HEK293 (cell line): ENCODE results near the gene OR1N2.
"Not testable (repeated sequence)": the region's sequence is repeated elsewhere in the genome, so short reads cannot be mapped to it uniquely, and the experiment has no call there.

Experiments
- CTCF ChIA-PET: fragments of 350-600 bp; formaldehyde crosslinking; extraction: SDS; loops from one replicate; lab custom pipeline; 2021; ENCODE audit warnings: antibody characterized with exemption; lab: Yijun Ruan, JAX
- POLR2A ChIA-PET: fragments of 300-600 bp; formaldehyde crosslinking; extraction: SDS; loops from one replicate; lab custom pipeline; 2020; ENCODE audit warnings: antibody characterized with exemption, inconsistent platforms; lab: Yijun Ruan, JAX
- H3K27ac ChIP-seq: fragments of 200-500 bp; sonication (Bioruptor generic); 2 replicates; pipeline ENCODE4 v1.5.1; 2014; ENCODE audit warnings: low read depth, low read length, control low read depth, inconsistent platforms; ENCODE audit errors: extremely low read depth
- H3K36me3 ChIP-seq, 2 experiments: fragments of 200-500 bp in 1 of 2; sonication (Bioruptor generic) in 1 of 2; 1 replicate in 1 of 2; 2 replicates in 1 of 2; pipeline ENCODE4 v1.5.1; 2014 to 2017; ENCODE audit warnings: inconsistent platforms in 2 of 2, low read length in 2 of 2; ENCODE audit not compliant: control insufficient read depth in 2 of 2, insufficient read depth in 1 of 2
- H3K4me1 ChIP-seq: fragments of 200-500 bp; sonication (Bioruptor generic); 2 replicates; pipeline ENCODE4 v1.5.1; 2014; ENCODE audit warnings: mild to moderate bottlenecking, low read length, inconsistent platforms; ENCODE audit not compliant: control insufficient read depth, insufficient read depth
- H3K4me3 ChIP-seq: 2 replicates; pipeline ENCODE4 v1.5.1; 2011; ENCODE audit warnings: low read depth, mild to moderate bottlenecking, control low read depth, low read length, moderate library complexity
- H3K9me3 ChIP-seq: fragments of 200-500 bp; sonication (Bioruptor generic); 2 replicates; pipeline ENCODE4 v1.5.1; 2014; ENCODE audit warnings: low read depth, low read length, inconsistent platforms; ENCODE audit not compliant: control insufficient read depth, insufficient read depth
- GLIS1 ChIP-seq: fragments of 450-650 bp; formaldehyde crosslinking; IDR thresholded peaks from 2 replicates; pipeline ENCODE4 v1.5.1; 2016; ENCODE audit warnings: missing biosample characterization, missing genetic modification characterization
- KLF1 ChIP-seq: fragments of 450-650 bp; formaldehyde crosslinking; IDR thresholded peaks from 2 replicates; pipeline ENCODE4 v1.5.1; 2016; ENCODE audit warnings: missing biosample characterization, missing genetic modification characterization
- PRDM1 ChIP-seq: fragments of 450-650 bp; formaldehyde crosslinking; IDR thresholded peaks from 2 replicates; pipeline ENCODE4; 2016; ENCODE audit warnings: missing biosample characterization, missing genetic modification characterization
- RBAK ChIP-seq: fragments of 450-650 bp; formaldehyde crosslinking; IDR thresholded peaks from 2 replicates; pipeline ENCODE4 v1.5.1; 2016; ENCODE audit warnings: missing biosample characterization, missing genetic modification characterization
- TRIM28 ChIP-seq: IDR thresholded peaks from 2 replicates; pipeline ENCODE4 v1.6.1; 2011; ENCODE audit warnings: low read length, control low read depth, borderline replicate concordance
- WT1 ChIP-seq: fragments of 450-650 bp; formaldehyde crosslinking; IDR thresholded peaks from 2 replicates; pipeline ENCODE4 v1.5.1; 2016; ENCODE audit warnings: missing biosample characterization, missing genetic modification characterization
- ZBTB17 ChIP-seq: fragments of 450-650 bp; formaldehyde crosslinking; IDR thresholded peaks from 2 replicates; pipeline ENCODE4 v1.5.1; 2016; ENCODE audit warnings: missing biosample characterization, missing genetic modification characterization
- ZBTB7A ChIP-seq: fragments of 450-650 bp; formaldehyde crosslinking; IDR thresholded peaks from 2 replicates; pipeline ENCODE4 v1.5.1; 2016; ENCODE audit warnings: low read depth, missing biosample characterization, missing genetic modification characterization
- ZNF133 ChIP-seq: fragments of 450-650 bp; formaldehyde crosslinking; IDR thresholded peaks from 2 replicates; pipeline ENCODE4 v1.5.1; 2016; ENCODE audit warnings: missing biosample characterization, missing genetic modification characterization
- ZNF175 ChIP-seq: fragments of 450-650 bp; formaldehyde crosslinking; IDR thresholded peaks from 2 replicates; pipeline ENCODE4 v1.5.1; 2016; ENCODE audit warnings: missing biosample characterization, missing genetic modification characterization
- ZNF214 ChIP-seq: fragments of 450-650 bp; formaldehyde crosslinking; IDR thresholded peaks from 2 replicates; pipeline ENCODE4 v1.5.1; 2017; ENCODE audit warnings: missing biosample characterization, mild to moderate bottlenecking, missing genetic modification characterization, borderline replicate concordance
- ZNF274 ChIP-seq, 2 experiments: fragments of 200-500 bp in 1 of 2; fragments of 450-650 bp in 1 of 2; sonication (Bioruptor generic) in 1 of 2; formaldehyde crosslinking in 1 of 2; IDR thresholded peaks; 2 replicates each; pipeline versions ENCODE4 v1.5.1 to v1.6.1; 2014 to 2016; ENCODE audit warnings: borderline replicate concordance in 1 of 2, inconsistent platforms in 1 of 2, low read length in 1 of 2, missing biosample characterization in 1 of 2, missing genetic modification characterization in 1 of 2
- ZNF335 ChIP-seq: fragments of 450-650 bp; formaldehyde crosslinking; conservative IDR thresholded peaks from 2 replicates; pipeline ENCODE4 v1.5.1; 2016; ENCODE audit warnings: missing biosample characterization, missing genetic modification characterization
- ZNF354C ChIP-seq: fragments of 450-650 bp; formaldehyde crosslinking; IDR thresholded peaks from 2 replicates; pipeline ENCODE4 v1.5.1; 2016; ENCODE audit warnings: missing biosample characterization, missing genetic modification characterization, low read depth, borderline replicate concordance
- ZNF404 ChIP-seq: fragments of 450-650 bp; formaldehyde crosslinking; IDR thresholded peaks from 2 replicates; pipeline ENCODE4 v1.5.1; 2017; ENCODE audit warnings: missing biosample characterization, missing genetic modification characterization
- ZNF473 ChIP-seq: fragments of 450-650 bp; formaldehyde crosslinking; IDR thresholded peaks from 2 replicates; pipeline ENCODE4 v1.5.1; 2017; ENCODE audit warnings: missing biosample characterization, missing genetic modification characterization
- ZNF521 ChIP-seq: fragments of 450-650 bp; formaldehyde crosslinking; IDR thresholded peaks from 2 replicates; pipeline ENCODE4 v1.5.1; 2017; ENCODE audit warnings: missing biosample characterization, mild to moderate bottlenecking, missing genetic modification characterization
- ZNF529 ChIP-seq: fragments of 450-650 bp; formaldehyde crosslinking; IDR thresholded peaks from 2 replicates; pipeline ENCODE4 v1.5.1; 2017; ENCODE audit warnings: missing genetic modification characterization, missing biosample characterization; ENCODE audit not compliant: insufficient replicate concordance
- ZNF558 ChIP-seq: fragments of 450-650 bp; formaldehyde crosslinking; IDR thresholded peaks from 2 replicates; pipeline ENCODE4 v1.5.1; 2016; ENCODE audit warnings: missing biosample characterization, missing genetic modification characterization
- ZNF600 ChIP-seq: fragments of 450-650 bp; formaldehyde crosslinking; IDR thresholded peaks from 2 replicates; pipeline ENCODE4 v1.5.1; 2016; ENCODE audit warnings: missing biosample characterization, missing genetic modification characterization
- ZNF747 ChIP-seq: fragments of 450-650 bp; formaldehyde crosslinking; IDR thresholded peaks from 2 replicates; pipeline ENCODE4 v1.5.1; 2016; ENCODE audit warnings: missing biosample characterization, missing genetic modification characterization
- ZNF768 ChIP-seq: fragments of 450-650 bp; formaldehyde crosslinking; IDR thresholded peaks from 2 replicates; pipeline ENCODE4 v1.5.1; 2018; ENCODE audit warnings: missing biosample characterization, mild to moderate bottlenecking, missing genetic modification characterization
- TF ChIP-seq, protein P1 (sequence below): fragments of 450-650 bp; formaldehyde crosslinking; IDR thresholded peaks from 2 replicates; pipeline ENCODE4 v1.5.1; 2017; ENCODE audit warnings: missing biosample characterization, missing genetic modification characterization
- TF ChIP-seq, protein P2 (sequence below): fragments of 450-650 bp; formaldehyde crosslinking; IDR thresholded peaks from 2 replicates; pipeline ENCODE4 v1.5.1; 2016; ENCODE audit warnings: missing biosample characterization, missing genetic modification characterization
- TF ChIP-seq, protein P3 (sequence below): fragments of 450-650 bp; formaldehyde crosslinking; IDR thresholded peaks from 2 replicates; pipeline ENCODE4 v1.5.1; 2016; ENCODE audit warnings: missing biosample characterization, missing genetic modification characterization
- TF ChIP-seq, protein P4 (sequence below): fragments of 450-650 bp; formaldehyde crosslinking; IDR thresholded peaks from 2 replicates; pipeline ENCODE4 v1.5.1; 2016; ENCODE audit warnings: missing biosample characterization, missing genetic modification characterization, low read depth

The OR1N2 gene

GRCh38 chr9:122527193-122527592 lies 25.7 kb upstream of the OR1N2 start, which contains the start of gene OR1N1:
Gene OR1N1 (minus strand): TSS chr9:122527293. CDS start chr9:122527293, 0 bp downstream.
- H3K36me3 ChIP-seq: no peaks in the 10 kb centered on the region
- no peak within 1 kb of the TSS for H3K4me3 ChIP-seq
- ChIA-PET CTCF (no interaction called here), POLR2A (no interaction called here)
- no peaks in the 10 kb centered on the region for H3K9me3 ChIP-seq
- TF ChIP-seq ZNF133 (tag by site-specific recombination) (no peak), PRDM1 (tag by site-specific recombination) (no peak), GLIS1 (no peak), ZNF521 (tag by site-specific recombination) (no peak), TRIM28 (no peak), WT1 (tag by site-specific recombination) (no peak), ZNF529 (tag by site-specific recombination) (no peak), ZNF747 (tag by site-specific recombination) (no peak), ZNF768 (tag by site-specific recombination) (no peak), ZNF558 (tag by site-specific recombination) (no peak), ZNF175 (tag by site-specific recombination) (no peak), ZNF404 (tag by site-specific recombination) (no peak), KLF1 (tag by site-specific recombination) (no peak), ZNF354C (tag by site-specific recombination) (no peak), ZNF473 (tag by site-specific recombination) (no peak)
- TF ChIP-seq, protein P1, sequence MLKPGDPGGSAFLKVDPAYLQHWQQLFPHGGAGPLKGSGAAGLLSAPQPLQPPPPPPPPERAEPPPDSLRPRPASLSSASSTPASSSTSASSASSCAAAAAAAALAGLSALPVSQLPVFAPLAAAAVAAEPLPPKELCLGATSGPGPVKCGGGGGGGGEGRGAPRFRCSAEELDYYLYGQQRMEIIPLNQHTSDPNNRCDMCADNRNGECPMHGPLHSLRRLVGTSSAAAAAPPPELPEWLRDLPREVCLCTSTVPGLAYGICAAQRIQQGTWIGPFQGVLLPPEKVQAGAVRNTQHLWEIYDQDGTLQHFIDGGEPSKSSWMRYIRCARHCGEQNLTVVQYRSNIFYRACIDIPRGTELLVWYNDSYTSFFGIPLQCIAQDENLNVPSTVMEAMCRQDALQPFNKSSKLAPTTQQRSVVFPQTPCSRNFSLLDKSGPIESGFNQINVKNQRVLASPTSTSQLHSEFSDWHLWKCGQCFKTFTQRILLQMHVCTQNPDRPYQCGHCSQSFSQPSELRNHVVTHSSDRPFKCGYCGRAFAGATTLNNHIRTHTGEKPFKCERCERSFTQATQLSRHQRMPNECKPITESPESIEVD (tag by site-specific recombination): no peak
- TF ChIP-seq, protein P2, sequence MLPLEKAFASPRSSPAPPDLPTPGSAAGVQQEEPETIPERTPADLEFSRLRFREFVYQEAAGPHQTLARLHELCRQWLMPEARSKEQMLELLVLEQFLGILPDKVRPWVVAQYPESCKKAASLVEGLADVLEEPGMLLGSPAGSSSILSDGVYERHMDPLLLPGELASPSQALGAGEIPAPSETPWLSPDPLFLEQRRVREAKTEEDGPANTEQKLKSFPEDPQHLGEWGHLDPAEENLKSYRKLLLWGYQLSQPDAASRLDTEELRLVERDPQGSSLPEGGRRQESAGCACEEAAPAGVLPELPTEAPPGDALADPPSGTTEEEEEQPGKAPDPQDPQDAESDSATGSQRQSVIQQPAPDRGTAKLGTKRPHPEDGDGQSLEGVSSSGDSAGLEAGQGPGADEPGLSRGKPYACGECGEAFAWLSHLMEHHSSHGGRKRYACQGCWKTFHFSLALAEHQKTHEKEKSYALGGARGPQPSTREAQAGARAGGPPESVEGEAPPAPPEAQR (tag by site-specific recombination): no peak
- TF ChIP-seq, protein P3, sequence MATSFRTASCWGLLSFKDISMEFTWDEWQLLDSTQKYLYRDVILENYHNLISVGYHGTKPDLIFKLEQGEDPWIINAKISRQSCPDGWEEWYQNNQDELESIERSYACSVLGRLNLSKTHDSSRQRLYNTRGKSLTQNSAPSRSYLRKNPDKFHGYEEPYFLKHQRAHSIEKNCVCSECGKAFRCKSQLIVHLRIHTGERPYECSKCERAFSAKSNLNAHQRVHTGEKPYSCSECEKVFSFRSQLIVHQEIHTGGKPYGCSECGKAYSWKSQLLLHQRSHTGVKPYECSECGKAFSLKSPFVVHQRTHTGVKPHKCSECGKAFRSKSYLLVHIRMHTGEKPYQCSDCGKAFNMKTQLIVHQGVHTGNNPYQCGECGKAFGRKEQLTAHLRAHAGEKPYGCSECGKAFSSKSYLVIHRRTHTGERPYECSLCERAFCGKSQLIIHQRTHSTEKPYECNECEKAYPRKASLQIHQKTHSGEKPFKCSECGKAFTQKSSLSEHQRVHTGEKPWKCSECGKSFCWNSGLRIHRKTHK (tag by site-specific recombination): no peak
- no peaks in the 10 kb centered on the region for H3K4me1 ChIP-seq
- H3K27ac ChIP-seq: no peak within 1 kb of the TSS

GRCh38 chr9:122531157-122531556 lies 21.8 kb upstream of the OR1N2 start:
- H3K27ac ChIP-seq, H3K4me3 ChIP-seq, CTCF ChIA-PET, H3K36me3 ChIP-seq, POLR2A ChIA-PET, H3K4me1 ChIP-seq, H3K9me3 ChIP-seq: not testable (repeated sequence)

- H3K4me1 ChIP-seq: no peaks in the 10 kb centered on the region
- ChIA-PET POLR2A (no interaction called here), CTCF (no interaction called here)
- H3K4me3 ChIP-seq: no peak overlapping the region
- H3K9me3 ChIP-seq: no peaks in the 10 kb centered on the region
- no peak overlapping the region for H3K27ac ChIP-seq
- H3K36me3 ChIP-seq: no peaks in the 10 kb centered on the region
- TF ChIP-seq ZBTB17 (no peak), ZNF274 (IDR thresholded peaks at IDR 0.05; ENCODE audit: low read length) (no peak), ZNF274 (tag by site-specific recombination; IDR thresholded peaks at IDR 0.05; ENCODE audit: borderline replicate concordance) (no peak), ZBTB7A (tag by site-specific recombination) (no peak), ZNF335 (tag by site-specific recombination) (no peak), RBAK (no peak), ZNF214 (tag by site-specific recombination) (no peak), ZNF473 (tag by site-specific recombination) (no peak), ZNF600 (tag by site-specific recombination) (no peak)
- TF ChIP-seq, protein P3 (tag by site-specific recombination): no peak
- TF ChIP-seq, protein P4, sequence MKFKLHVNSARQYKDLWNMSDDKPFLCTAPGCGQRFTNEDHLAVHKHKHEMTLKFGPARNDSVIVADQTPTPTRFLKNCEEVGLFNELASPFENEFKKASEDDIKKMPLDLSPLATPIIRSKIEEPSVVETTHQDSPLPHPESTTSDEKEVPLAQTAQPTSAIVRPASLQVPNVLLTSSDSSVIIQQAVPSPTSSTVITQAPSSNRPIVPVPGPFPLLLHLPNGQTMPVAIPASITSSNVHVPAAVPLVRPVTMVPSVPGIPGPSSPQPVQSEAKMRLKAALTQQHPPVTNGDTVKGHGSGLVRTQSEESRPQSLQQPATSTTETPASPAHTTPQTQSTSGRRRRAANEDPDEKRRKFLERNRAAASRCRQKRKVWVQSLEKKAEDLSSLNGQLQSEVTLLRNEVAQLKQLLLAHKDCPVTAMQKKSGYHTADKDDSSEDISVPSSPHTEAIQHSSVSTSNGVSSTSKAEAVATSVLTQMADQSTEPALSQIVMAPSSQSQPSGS (tag by site-specific recombination): no peak
Measured at GRCh38 chr9:122536134-122536533, 16.8 kb upstream of the OR1N2 start.
